Heart left ventricle (tissue), 16 donors: Measurements from ENCODE around the gene MRPS16. TPM values are rescaled to one million over a fixed set of nuclear protein-coding genes. Genes with fewer than 3 reads are reported as not detected.
A peak's percentile ranks its signal among the peaks of the same experiment; 100 is the strongest.

Experiments used
- ATAC-seq, 4 donors: fragments of 200-7000 bp; cut with Tn5 transposase; one replicate each; pipeline ENCODE4 v1.9.1; 2020 to 2022; ENCODE audit warnings: moderate library complexity in 4 of 4, mild to moderate bottlenecking in 3 of 4, moderate number of reproducible peaks in 1 of 4
- DNase-seq, 5 donors: peaks; one replicate each; pipeline ENCODE4 v3.0.0-alpha.2; 2020
- H3K27ac ChIP-seq, 12 donors: fragments of 200-600 bp; sonication (generic) in 4 of 12; one replicate each; pipeline versions ENCODE4 v1.5.0 to v1.8.0; 2016 to 2022; ENCODE audit warnings: mild to moderate bottlenecking in 2 of 12
- H3K27me3 ChIP-seq, 9 donors: fragments of 200-600 bp; sonication (generic) in 2 of 9; one replicate each; pipeline versions ENCODE4 v1.5.1 to v1.8.0; 2016 to 2022; ENCODE audit warnings: mild to moderate bottlenecking in 3 of 9
- H3K36me3 ChIP-seq, 9 donors: fragments of 200-600 bp; sonication (generic) in 2 of 9; one replicate each; pipeline versions ENCODE4 v1.5.0 to v1.8.0; 2018 to 2022; ENCODE audit warnings: mild to moderate bottlenecking in 2 of 9
- H3K4me1 ChIP-seq, 12 donors: fragments of 200-600 bp; sonication (generic) in 4 of 12; one replicate each; pipeline versions ENCODE4 v1.5.0 to v1.8.0; 2016 to 2022; ENCODE audit warnings: mild to moderate bottlenecking in 3 of 12
- H3K4me3 ChIP-seq, 12 donors: fragments of 200-600 bp; sonication (generic) in 4 of 12; one replicate each; pipeline versions ENCODE4 v1.5.0 to v1.8.0; 2017 to 2022; ENCODE audit warnings: mild to moderate bottlenecking in 9 of 12, moderate library complexity in 4 of 12
- H3K9me3 ChIP-seq, 12 donors: fragments of 200-600 bp; sonication (generic) in 4 of 12; one replicate each; pipeline versions ENCODE4 v1.5.0 to v1.8.0; 2016 to 2022; ENCODE audit warnings: mild to moderate bottlenecking in 1 of 12
- POLR2A ChIP-seq, 2 donors: fragments of 450-650 bp; IDR thresholded peaks; one replicate each; pipeline ENCODE4 v1.6.1; 2017; ENCODE audit warnings: antibody characterized with exemption in 2 of 2, mild to moderate bottlenecking in 2 of 2, moderate library complexity in 2 of 2
- WGBS, 4 donors: extraction: QIAGEN DNeasy Blood & Tissue Kit in 2 of 4; methylation state at CpG; one replicate each; pipeline versions ENCODE4 v1.1.5 to v1.1.7; 2013 to 2018; 5-methylcytosine and 5-hydroxymethylcytosine counted together
- intact Hi-C, 10 donors: fragments of 100-400 bp; cut with DNase I; formaldehyde crosslinking; loops; one replicate each; pipeline versions ENCODE4 v1.11.1 to v1.14.2; 2022
- polyA plus RNA-seq, 2 donors: library from polyadenylated mRNA; stranded (reverse); fragments of 200-250 nt; gene quantifications; one replicate each; pipeline ENCODE4 v1.2.3, GENCODE V29; 2013
- total RNA-seq, 9 donors: library from RNA; depleted of rRNA in 2 of 9; stranded (reverse); fragments of >200 nt in 2 of 9; fragmentation: NEBNext Ultra II Directional in 3 of 9; extraction: Animal tissue kit (Norgen Biotek cat#: 25700) in 3 of 9; gene quantifications; one replicate each; pipeline versions ENCODE4 v1.1.0 to v1.2.4, GENCODE V29; 2016 to 2023
- TF ChIP-seq, protein P1 (sequence below), 12 donors: fragments of 200-600 bp; sonication (generic) in 4 of 12; IDR thresholded peaks; one replicate each; pipeline versions ENCODE4 v1.5.0 to v1.8.0; 2018 to 2022; ENCODE audit warnings: antibody characterized with exemption in 12 of 12, mild to moderate bottlenecking in 5 of 12
- donor health status: ischemic (EF 13 %, LVEDD 7.1; RV severe dilation, severe dysfunction).
- donor health status: healthy with polysubstance abuse.
- donor health status: DM: no; HTN: yes; CAD: no.
- donor health status: DM: no; HTN: no; CAD: no.
- donor health status: ischemic (EF 25% LVEDD 6.9; RV normal size, moderate dysfunction).
- donor health status: ischemic (EF 25% LVEDD 5.7; RV mildly dilated, moderate dysfunction).
- donor health status: healthy.
- donor health status: DM: yes; HTN: yes; CAD: no.
- donor health status: ischemic (EF 35%, LVEDD 5.7; RV mildly dilated, moderate dysfunction).
- donor health status: nonischemic (EF 11% LVEDD 7.7; RV severe dilation, severe dysfunction).
- donor health status: DM: yes; HTN: yes; CAD: no.
- donor health status: PGD.
- donor health status: ischemic (EF 29% LVEDD 5.4; RV normal size, mild dysfunction).
- donor health status: nonischemic (EF 23%, LVEDD 6.1; RV moderate dilation, normal function).

The MRPS16 gene
- total and polyA plus RNA-seq, 11 donors, result 56.5 to 112 (median 101) TPM

DNA sequence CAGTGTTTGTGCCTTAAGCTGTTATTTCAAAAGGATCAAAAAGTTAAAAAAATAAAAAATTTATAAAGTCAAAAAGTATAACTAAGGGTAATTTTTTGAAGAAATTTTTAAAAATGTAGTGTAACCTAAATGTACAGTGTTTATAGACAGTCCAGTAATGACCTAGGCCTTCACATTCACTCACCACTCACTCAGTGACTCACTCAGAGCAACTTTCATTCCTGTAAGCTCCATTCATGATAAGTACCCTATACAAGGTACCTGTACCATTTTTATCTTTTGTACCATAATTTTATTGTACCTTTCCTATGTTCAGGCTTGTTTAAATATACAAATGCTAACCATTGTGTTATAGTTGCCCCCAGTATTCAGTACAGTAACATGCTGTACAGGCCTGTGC is 26.9 kb downstream of the MRPS16 start:
- ATAC-seq, result no peak
- no peak for DNase-seq
- Histone ChIP-seq H3K9me3 (no peaks in the 10 kb centered on the region), H3K4me1 (peaks cover 0 to 18% (median 0%) of the 10 kb centered on the region in 12 donors), H3K27ac (no peak overlapping the region), H3K4me3 (no peak overlapping the region), H3K27me3 (no peaks in the 10 kb centered on the region), H3K36me3 (peaks cover 0 to 47% (median 7%) of the 10 kb centered on the region in 9 donors)
- TF ChIP-seq POLR2A (IDR thresholded peaks at IDR 0.05), result no peak
- intact Hi-C loops, result no loop called here

DNA sequence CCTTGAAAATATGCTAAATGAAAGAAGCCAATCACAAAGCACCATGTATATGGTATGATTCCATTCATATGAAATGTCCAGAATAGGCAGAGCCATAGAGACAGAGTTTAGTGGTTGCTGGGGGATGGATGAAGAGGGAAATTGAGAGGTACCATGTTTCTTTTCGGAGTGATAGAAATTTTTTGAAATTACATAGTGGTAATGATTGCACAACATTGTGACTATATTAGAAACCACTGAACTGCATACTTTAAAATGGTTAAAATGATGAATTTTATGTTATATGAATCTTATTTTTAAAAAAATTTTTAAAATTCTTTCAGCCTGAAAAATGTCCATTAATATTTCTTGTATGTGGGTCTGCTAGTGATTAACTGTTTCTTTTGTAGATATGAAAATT is 31.5 kb downstream of the MRPS16 start:
- no peaks in the 10 kb centered on the region for H3K9me3 ChIP-seq
- no peak overlapping the region for H3K4me3 ChIP-seq
- DNase-seq (no peak), ATAC-seq (no peak)
- H3K4me1 ChIP-seq, result no peaks in the 10 kb centered on the region
- H3K27me3 ChIP-seq, result no peaks in the 10 kb centered on the region
- TF ChIP-seq, protein P1, sequence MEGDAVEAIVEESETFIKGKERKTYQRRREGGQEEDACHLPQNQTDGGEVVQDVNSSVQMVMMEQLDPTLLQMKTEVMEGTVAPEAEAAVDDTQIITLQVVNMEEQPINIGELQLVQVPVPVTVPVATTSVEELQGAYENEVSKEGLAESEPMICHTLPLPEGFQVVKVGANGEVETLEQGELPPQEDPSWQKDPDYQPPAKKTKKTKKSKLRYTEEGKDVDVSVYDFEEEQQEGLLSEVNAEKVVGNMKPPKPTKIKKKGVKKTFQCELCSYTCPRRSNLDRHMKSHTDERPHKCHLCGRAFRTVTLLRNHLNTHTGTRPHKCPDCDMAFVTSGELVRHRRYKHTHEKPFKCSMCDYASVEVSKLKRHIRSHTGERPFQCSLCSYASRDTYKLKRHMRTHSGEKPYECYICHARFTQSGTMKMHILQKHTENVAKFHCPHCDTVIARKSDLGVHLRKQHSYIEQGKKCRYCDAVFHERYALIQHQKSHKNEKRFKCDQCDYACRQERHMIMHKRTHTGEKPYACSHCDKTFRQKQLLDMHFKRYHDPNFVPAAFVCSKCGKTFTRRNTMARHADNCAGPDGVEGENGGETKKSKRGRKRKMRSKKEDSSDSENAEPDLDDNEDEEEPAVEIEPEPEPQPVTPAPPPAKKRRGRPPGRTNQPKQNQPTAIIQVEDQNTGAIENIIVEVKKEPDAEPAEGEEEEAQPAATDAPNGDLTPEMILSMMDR (IDR thresholded peaks at IDR 0.05), result no peak
- TF ChIP-seq POLR2A (IDR thresholded peaks at IDR 0.05), result no peak
- no peak overlapping the region for H3K27ac ChIP-seq
- 94 to 100% (median 96%) methylated on average over 1 of the region's 1 CpG for WGBS, 4 donors
- intact Hi-C loops, result no loop called here
- H3K36me3 ChIP-seq, result peaks cover 0 to 58% (median 29%) of the 10 kb centered on the region in 9 donors

DNA sequence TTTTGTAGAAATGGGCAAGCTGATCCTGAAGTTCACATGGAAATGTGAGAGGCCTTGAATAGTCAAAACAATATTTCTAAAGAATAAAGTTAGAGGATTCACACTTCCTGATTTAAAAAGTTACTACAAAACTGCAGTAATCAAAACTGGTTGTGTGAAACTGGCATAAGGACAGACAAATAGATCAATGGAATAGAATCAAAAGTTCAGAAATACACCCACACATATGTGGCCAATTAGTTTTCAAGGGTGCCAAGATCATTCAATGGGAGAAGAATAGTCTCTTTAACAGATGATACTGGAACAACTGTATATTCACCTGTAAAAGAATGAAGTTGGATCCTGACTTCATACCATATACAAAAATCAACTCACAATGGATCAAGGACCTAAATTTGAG is 33.1 kb downstream of the MRPS16 start:
- DNase-seq (no peak), ATAC-seq (no peak)
- Histone ChIP-seq H3K27ac (no peak overlapping the region), H3K9me3 (no peaks in the 10 kb centered on the region), H3K36me3 (peaks cover 0 to 54% (median 23%) of the 10 kb centered on the region in 9 donors), H3K27me3 (no peaks in the 10 kb centered on the region), H3K4me3 (no peak overlapping the region), H3K4me1 (no peaks in the 10 kb centered on the region)
- intact Hi-C loops, result no loop called here
- TF ChIP-seq, protein P1 (IDR thresholded peaks at IDR 0.05), result no peak
- no peak for TF ChIP-seq POLR2A (IDR thresholded peaks at IDR 0.05)

DNA sequence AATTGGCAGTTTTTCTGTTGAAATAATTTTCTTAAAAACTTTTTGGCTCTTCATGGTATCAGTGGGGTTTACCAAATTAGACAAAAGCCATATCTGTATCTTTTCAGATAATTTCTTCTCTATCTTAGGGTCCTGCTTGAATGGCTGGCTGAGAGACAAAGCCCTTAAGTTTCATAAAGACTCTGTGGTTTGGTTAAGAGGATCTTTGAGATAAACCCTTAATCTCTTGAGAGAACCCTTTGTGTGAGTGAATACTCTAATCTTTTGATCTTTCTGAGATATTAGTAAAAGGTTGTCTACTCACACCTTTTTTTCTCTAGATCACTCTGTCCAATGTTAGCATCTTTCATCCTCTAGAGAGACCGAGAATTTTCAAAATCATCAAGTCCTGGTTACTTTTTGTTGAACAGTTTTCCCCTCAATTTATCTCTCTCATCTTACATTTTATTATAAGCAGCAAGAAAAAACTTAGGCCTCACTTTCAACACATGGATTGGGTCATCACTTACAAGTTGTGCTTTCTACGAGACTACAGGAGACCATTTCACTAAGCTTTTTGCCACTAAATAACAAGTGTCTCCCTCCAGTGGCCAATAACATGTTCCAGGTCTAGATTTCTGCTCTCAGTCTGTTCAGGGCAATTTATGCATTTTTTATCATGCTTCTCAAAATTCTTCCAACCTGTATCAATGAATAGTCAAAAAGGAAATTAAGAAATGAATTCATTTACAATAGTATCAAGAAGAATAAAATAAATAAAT is 33.8 kb downstream of the MRPS16 start:
- TF ChIP-seq POLR2A (IDR thresholded peaks at IDR 0.05), result no peak
- TF ChIP-seq, protein P1 (IDR thresholded peaks at IDR 0.05), result peak in 4 of 12 donors; percentile 13 to 23 (median 18)
- no peak for ATAC-seq
- Histone ChIP-seq H3K9me3 (no peaks in the 10 kb centered on the region), H3K4me1 (no peaks in the 10 kb centered on the region), H3K4me3 (no peak overlapping the region), H3K27ac (no peak overlapping the region), H3K36me3 (peaks cover 0 to 54% (median 23%) of the 10 kb centered on the region in 9 donors), H3K27me3 (no peaks in the 10 kb centered on the region)
- 92 to 98% (median 95%) methylated on average over 2 of the region's 2 CpGs for WGBS, 4 donors
- no peak for DNase-seq
- intact Hi-C loops, result no loop called here

DNA sequence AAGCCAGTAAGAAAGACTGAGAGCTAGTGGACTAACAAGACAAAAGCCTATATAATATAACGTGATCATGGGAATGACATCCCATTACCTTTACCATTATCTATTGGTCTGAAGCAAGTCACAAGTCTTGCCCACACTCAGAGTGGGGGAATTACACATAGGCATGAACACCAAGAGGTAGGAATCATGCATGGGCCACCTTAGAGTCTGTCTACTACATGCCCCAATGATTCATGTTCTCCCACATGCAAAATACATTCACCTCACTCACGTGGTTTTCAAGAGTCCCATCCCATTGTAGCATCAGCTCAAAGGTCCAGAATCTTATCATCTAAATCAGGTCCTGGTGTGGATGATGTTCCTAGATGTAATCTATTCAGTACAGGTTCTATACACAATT is 34.8 kb downstream of the MRPS16 start:
- H3K4me1 ChIP-seq, result no peaks in the 10 kb centered on the region
- 91 to 100% (median 94%) methylated on average over 2 of the region's 2 CpGs for WGBS, 4 donors
- intact Hi-C loops, result no loop called here
- H3K9me3 ChIP-seq, result no peaks in the 10 kb centered on the region
- TF ChIP-seq POLR2A (IDR thresholded peaks at IDR 0.05), result no peak
- TF ChIP-seq, protein P1 (IDR thresholded peaks at IDR 0.05), result no peak
- ATAC-seq, result no peak
- peaks cover 0 to 48% (median 24%) of the 10 kb centered on the region in 9 donors for H3K36me3 ChIP-seq
- no peak overlapping the region for H3K27ac ChIP-seq
- DNase-seq, result no peak
- no peak overlapping the region for H3K4me3 ChIP-seq
- no peaks in the 10 kb centered on the region for H3K27me3 ChIP-seq
